CD4-positive, alpha-beta T cell treated with Interleukin-17A for 4 hours (primary cell): ENCODE data around the gene MYBPH.

Source experiments
- DNase-seq: peaks from one replicate; pipeline ENCODE4 v3.0.0-alpha.2; 2020; ENCODE audit warnings: mixed read lengths

Gene MYBPH

GRCh38 chr1:203199816-203200571 lies 24.4 kb upstream of the MYBPH start:
- no peak for DNase-seq

- DNase-seq = no peak
Observed at GRCh38 chr1:203199481-203199815, 23.8 kb upstream of the MYBPH start.

GRCh38 chr1:203199002-203199401 lies 23.4 kb upstream of the MYBPH start:
- DNase-seq = no peak

GRCh38 chr1:203197625-203198024 lies 22.0 kb upstream of the MYBPH start:
- no peak for DNase-seq

- DNase-seq = no peak
Observed at GRCh38 chr1:203196371-203196770, 20.7 kb upstream of the MYBPH start.

GRCh38 chr1:203190949-203191348 lies 15.3 kb upstream of the MYBPH start:
- DNase-seq = no peak

GRCh38 chr1:203189951-203190352 lies 14.3 kb upstream of the MYBPH start:
- DNase-seq = no peak

GRCh38 chr1:203188686-203189232 lies 13.1 kb upstream of the MYBPH start:
- no peak for DNase-seq

- DNase-seq = no peak
Observed at GRCh38 chr1:203187689-203188264, 12.2 kb upstream of the MYBPH start.

GRCh38 chr1:203187304-203187685 lies 11.7 kb upstream of the MYBPH start:
- DNase-seq = no peak

- DNase-seq = no peak
Observed at GRCh38 chr1:203186446-203187303, 11.0 kb upstream of the MYBPH start, which contains the start of gene CHI3L1. CHI3L1 (minus strand) TSS chr1:203186704; CDS start chr1:203186623, 81 bp downstream.

- no peak for DNase-seq
Observed at GRCh38 chr1:203186091-203186445, 10.4 kb upstream of the MYBPH start.

- DNase-seq = no peak
Observed at GRCh38 chr1:203185585-203185984, 10.0 kb upstream of the MYBPH start.

- DNase-seq = no peak
Observed at GRCh38 chr1:203185061-203185461, 9.4 kb upstream of the MYBPH start.

GRCh38 chr1:203184467-203184866 lies 8.8 kb upstream of the MYBPH start:
- DNase-seq = no peak

- DNase-seq = no peak
Observed at GRCh38 chr1:203183828-203184227, 8.2 kb upstream of the MYBPH start.

GRCh38 chr1:203182387-203182953 lies 6.8 kb upstream of the MYBPH start:
- no peak for DNase-seq

GRCh38 chr1:203181586-203182386 lies 6.2 kb upstream of the MYBPH start:
- DNase-seq = no peak

GRCh38 chr1:203180611-203181330 lies 5.1 kb upstream of the MYBPH start:
- no peak for DNase-seq

GRCh38 chr1:203179667-203180005 lies 4.0 kb upstream of the MYBPH start:
- no peak for DNase-seq

- no peak for DNase-seq
Observed at GRCh38 chr1:203178821-203179666, 3.4 kb upstream of the MYBPH start.
